Tibial artery (tissue), 4 donors: ENCODE data around the gene RSPH1.

ENCODE experiments used
- DNase-seq, 2 donors: peaks; one replicate each; pipeline ENCODE4 v3.0.0-alpha.2; 2019
- H3K27ac ChIP-seq, 2 donors: fragments of 200-600 bp; sonication (generic) in 1 of 2; 1 replicate in 1 of 2; 2 replicates in 1 of 2; pipeline ENCODE4 v1.5.1; 2018 to 2019; ENCODE audit warnings: mild to moderate bottlenecking in 1 of 2
- H3K27me3 ChIP-seq, 2 donors: fragments of 200-600 bp; sonication (generic) in 1 of 2; one replicate each; pipeline versions ENCODE4 v1.5.1 to v1.6.0; 2016 to 2019
- H3K36me3 ChIP-seq, 3 donors: fragments of 200-600 bp; sonication (generic) in 2 of 3; one replicate each; pipeline ENCODE4 v1.5.1; 2016 to 2019; ENCODE audit warnings: mild to moderate bottlenecking in 2 of 3
- H3K4me1 ChIP-seq, 4 donors: fragments of 200-600 bp; sonication (generic) in 2 of 4; 1 replicate in 3 of 4; 2 replicates in 1 of 4; pipeline ENCODE4 v1.5.1; 2016 to 2019
- H3K4me3 ChIP-seq, 2 donors: fragments of 200-600 bp; sonication (generic) in 1 of 2; 1 replicate in 1 of 2; 2 replicates in 1 of 2; pipeline ENCODE4 v1.5.1; 2018 to 2019; ENCODE audit warnings: mild to moderate bottlenecking in 2 of 2
- H3K9me3 ChIP-seq, 3 donors: fragments of 200-600 bp; sonication (generic) in 1 of 3; one replicate each; pipeline ENCODE4 v1.5.1; 2016 to 2019
- CTCF ChIP-seq, 2 experiments: fragments of 200-600 bp in 1 of 2; fragments of 450-650 bp in 1 of 2; IDR thresholded peaks; one replicate each; pipeline ENCODE4 v1.5.1; 2017 to 2019; ENCODE audit warnings: antibody characterized with exemption in 2 of 2, mild to moderate bottlenecking in 1 of 2, moderate library complexity in 1 of 2
- intact Hi-C: fragments of 100-400 bp; cut with DNase I; formaldehyde crosslinking; loops from one replicate; pipeline ENCODE4 v1.15.0; 2023; ENCODE audit warnings: low total_unique reads

RSPH1 gene

GRCh38 chr21:42446531-42446930, 49.5 kb downstream of the RSPH1 start:
- no peaks in the 10 kb centered on the region for H3K9me3 ChIP-seq

GRCh38 chr21:42445311-42445710, 50.7 kb downstream of the RSPH1 start:
- H3K9me3 ChIP-seq = no peaks in the 10 kb centered on the region
- H3K4me1 ChIP-seq = no peaks in the 10 kb centered on the region
- no peak overlapping the region for H3K4me3 ChIP-seq
- no peaks in the 10 kb centered on the region for H3K36me3 ChIP-seq
- no peak for DNase-seq
- no peak overlapping the region for H3K27ac ChIP-seq
- no peak for TF ChIP-seq CTCF (IDR thresholded peaks at IDR 0.05)
- intact Hi-C loops = no loop called here
- peaks cover 0 to 14% of the 10 kb centered on the region in 2 donors for H3K27me3 ChIP-seq

More at GRCh38 chr21:42446531-42446930, 49.5 kb downstream of the RSPH1 start:
- intact Hi-C loops = no loop called here
- TF ChIP-seq CTCF (IDR thresholded peaks at IDR 0.05) = no peak
- Histone ChIP-seq H3K4me3 (no peak overlapping the region), H3K4me1 (no peaks in the 10 kb centered on the region), H3K27ac (no peak overlapping the region), H3K27me3 (peaks cover 0 to 14% of the 10 kb centered on the region in 2 donors), H3K36me3 (no peaks in the 10 kb centered on the region)
- no peak for DNase-seq

- no peak for DNase-seq
- Histone ChIP-seq H3K27ac (no peak overlapping the region), H3K4me3 (no peak overlapping the region), H3K36me3 (no peaks in the 10 kb centered on the region), H3K27me3 (peaks cover 0 to 14% of the 10 kb centered on the region in 2 donors), H3K9me3 (no peaks in the 10 kb centered on the region), H3K4me1 (no peaks in the 10 kb centered on the region)
- intact Hi-C loops = no loop called here
- no peak for TF ChIP-seq CTCF (IDR thresholded peaks at IDR 0.05)
These were observed 51.3 kb downstream of the RSPH1 start for GRCh38 chr21:42444745-42445059.

- no peak overlapping the region for H3K27ac ChIP-seq
- DNase-seq = no peak
- H3K27me3 ChIP-seq = peaks cover 0 to 14% of the 10 kb centered on the region in 2 donors
- intact Hi-C loops = no loop called here
- no peak for TF ChIP-seq CTCF (IDR thresholded peaks at IDR 0.05)
- no peaks in the 10 kb centered on the region for H3K9me3 ChIP-seq
- H3K4me3 ChIP-seq = no peak overlapping the region
- no peaks in the 10 kb centered on the region for H3K36me3 ChIP-seq
- H3K4me1 ChIP-seq = no peaks in the 10 kb centered on the region
These were observed 51.9 kb downstream of the RSPH1 start for GRCh38 chr21:42443876-42444744.

- intact Hi-C loops = no loop called here
- peak in 1 of 2 donors; percentile 21 for DNase-seq
These were observed 52.7 kb downstream of the RSPH1 start for GRCh38 chr21:42443181-42443785.

More at GRCh38 chr21:42443181-42443785, 52.7 kb downstream of the RSPH1 start:
- H3K36me3 ChIP-seq = no peaks in the 10 kb centered on the region
- H3K4me3 ChIP-seq = no peak overlapping the region
- TF ChIP-seq CTCF (IDR thresholded peaks at IDR 0.05) = no peak
- no peaks in the 10 kb centered on the region for H3K4me1 ChIP-seq
- peaks cover 0 to 22% of the 10 kb centered on the region in 2 donors for H3K27me3 ChIP-seq
- H3K27ac ChIP-seq = no peak overlapping the region
- no peaks in the 10 kb centered on the region for H3K9me3 ChIP-seq
